ENCODE measurements around the gene SOX14. TPM values are rescaled to one million over a fixed set of nuclear protein-coding genes. Genes with fewer than 3 reads are reported as not detected.

Gene SOX14
- total RNA-seq, 2 donors from 2014 or later, result 0.13 TPM; not detected in 1

- Histone ChIP-seq H3K9ac (ENCODE audit: extremely low read depth, low read length, poor library complexity, severe bottlenecking) (no peak overlapping the region), H3K4me3 (ENCODE audit: low read length) (peak overlapping the region; percentile 72), H3K27ac (ENCODE audit: low read depth, low read length) (no peak overlapping the region), H3K36me3 (ENCODE audit: control insufficient read depth, insufficient read depth, low read length) (no peaks in the 10 kb centered on the region), H3K9me3 (ENCODE audit: control insufficient read depth, low read length) (no peaks in the 10 kb centered on the region), H3K27me3 (ENCODE audit: control insufficient read depth, insufficient read depth, low read length, poor library complexity, severe bottlenecking) (peaks cover 90% of the 10 kb centered on the region), H3K4me1 (ENCODE audit: control insufficient read depth, insufficient read depth, low read length) (peaks cover 3% of the 10 kb centered on the region)
- Mint-ChIP-seq H3K27ac (no peak overlapping the region), H3K36me3 (ENCODE audit: low read depth) (no peaks in the 10 kb centered on the region), H3K4me3 (peak overlapping the region; percentile 20), H3K4me1 (peaks cover 41% of the 10 kb centered on the region), H3K9me3 (no peaks in the 10 kb centered on the region), H3K27me3 (ENCODE audit: insufficient read depth) (peaks cover 98% of the 10 kb centered on the region)
- 10 to 12% methylated on average over 14 to 24 of the region's 24 CpGs for WGBS, 2 experiments (ENCODE audit: insufficient coverage in 1 of 2, insufficient read length in 1 of 2)
- TF ChIP-seq, protein P1, sequence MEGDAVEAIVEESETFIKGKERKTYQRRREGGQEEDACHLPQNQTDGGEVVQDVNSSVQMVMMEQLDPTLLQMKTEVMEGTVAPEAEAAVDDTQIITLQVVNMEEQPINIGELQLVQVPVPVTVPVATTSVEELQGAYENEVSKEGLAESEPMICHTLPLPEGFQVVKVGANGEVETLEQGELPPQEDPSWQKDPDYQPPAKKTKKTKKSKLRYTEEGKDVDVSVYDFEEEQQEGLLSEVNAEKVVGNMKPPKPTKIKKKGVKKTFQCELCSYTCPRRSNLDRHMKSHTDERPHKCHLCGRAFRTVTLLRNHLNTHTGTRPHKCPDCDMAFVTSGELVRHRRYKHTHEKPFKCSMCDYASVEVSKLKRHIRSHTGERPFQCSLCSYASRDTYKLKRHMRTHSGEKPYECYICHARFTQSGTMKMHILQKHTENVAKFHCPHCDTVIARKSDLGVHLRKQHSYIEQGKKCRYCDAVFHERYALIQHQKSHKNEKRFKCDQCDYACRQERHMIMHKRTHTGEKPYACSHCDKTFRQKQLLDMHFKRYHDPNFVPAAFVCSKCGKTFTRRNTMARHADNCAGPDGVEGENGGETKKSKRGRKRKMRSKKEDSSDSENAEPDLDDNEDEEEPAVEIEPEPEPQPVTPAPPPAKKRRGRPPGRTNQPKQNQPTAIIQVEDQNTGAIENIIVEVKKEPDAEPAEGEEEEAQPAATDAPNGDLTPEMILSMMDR (conservative IDR thresholded peaks at IDR 0.05), result no peak
- peak; percentile 64 for DNase-seq
Measured at GRCh38 chr3:137761099-137761562, 3.0 kb upstream of the SOX14 start.

GRCh38 chr3:137761563-137762503 lies 2.3 kb upstream of the SOX14 start:
- no peaks in the 10 kb centered on the region for H3K9me3 ChIP-seq (ENCODE audit: control insufficient read depth, low read length)
- 6 to 7% methylated on average over 35 to 54 of the region's 54 CpGs for WGBS, 2 experiments (ENCODE audit: insufficient coverage in 1 of 2, insufficient read length in 1 of 2)
- Mint-ChIP-seq H3K27ac (no peak overlapping the region), H3K9me3 (no peaks in the 10 kb centered on the region), H3K4me3 (no peak overlapping the region), H3K27me3 (ENCODE audit: insufficient read depth) (peaks cover 100% of the 10 kb centered on the region), H3K4me1 (peaks cover 48% of the 10 kb centered on the region), H3K36me3 (ENCODE audit: low read depth) (no peaks in the 10 kb centered on the region)
- H3K4me1 ChIP-seq (ENCODE audit: control insufficient read depth, insufficient read depth, low read length), result peaks cover 6% of the 10 kb centered on the region
- H3K27ac ChIP-seq (ENCODE audit: low read depth, low read length), result no peak overlapping the region
- peak; percentile 69 for DNase-seq
- TF ChIP-seq, protein P1 (conservative IDR thresholded peaks at IDR 0.05), result no peak
- peak overlapping the region; percentile 72 for H3K4me3 ChIP-seq (ENCODE audit: low read length)
- no peaks in the 10 kb centered on the region for H3K36me3 ChIP-seq (ENCODE audit: control insufficient read depth, insufficient read depth, low read length)
- peaks cover 97% of the 10 kb centered on the region for H3K27me3 ChIP-seq (ENCODE audit: control insufficient read depth, insufficient read depth, low read length, poor library complexity, severe bottlenecking)
- H3K9ac ChIP-seq (ENCODE audit: extremely low read depth, low read length, poor library complexity, severe bottlenecking), result no peak overlapping the region

- peaks cover 100% of the 10 kb centered on the region for H3K27me3 ChIP-seq (ENCODE audit: control insufficient read depth, insufficient read depth, low read length, poor library complexity, severe bottlenecking)
- TF ChIP-seq, protein P1 (conservative IDR thresholded peaks at IDR 0.05), result no peak
- Mint-ChIP-seq H3K27ac (no peak overlapping the region), H3K4me1 (peaks cover 57% of the 10 kb centered on the region), H3K27me3 (ENCODE audit: insufficient read depth) (peaks cover 100% of the 10 kb centered on the region), H3K4me3 (peak overlapping the region; percentile 52), H3K36me3 (ENCODE audit: low read depth) (no peaks in the 10 kb centered on the region), H3K9me3 (no peaks in the 10 kb centered on the region)
- 6% methylated on average over 21 to 32 of the region's 34 CpGs for WGBS, 2 experiments (ENCODE audit: insufficient coverage in 1 of 2, insufficient read length in 1 of 2)
- H3K9ac ChIP-seq (ENCODE audit: extremely low read depth, low read length, poor library complexity, severe bottlenecking), result no peak overlapping the region
- no peaks in the 10 kb centered on the region for H3K36me3 ChIP-seq (ENCODE audit: control insufficient read depth, insufficient read depth, low read length)
- H3K27ac ChIP-seq (ENCODE audit: low read depth, low read length), result no peak overlapping the region
- H3K4me1 ChIP-seq (ENCODE audit: control insufficient read depth, insufficient read depth, low read length), result peaks cover 15% of the 10 kb centered on the region
- DNase-seq, result no peak
- H3K9me3 ChIP-seq (ENCODE audit: control insufficient read depth, low read length), result no peaks in the 10 kb centered on the region
- peak overlapping the region; percentile 56 for H3K4me3 ChIP-seq (ENCODE audit: low read length)
Measured at GRCh38 chr3:137762674-137763593, 1.2 kb upstream of the SOX14 start.
